ENCODE results near the gene JADE3. TPM values are rescaled to one million over a fixed set of nuclear protein-coding genes. Genes with fewer than 3 reads are reported as not detected.

Gene JADE3
- total RNA-seq, 4 donors from 2014 or later = 7.8 to 9.6 (median 8.5) TPM

GRCh38 chrX:46903458-46904242 is 8.6 kb upstream of the JADE3 start:
- H3K4me3 ChIP-seq = peak overlapping the region; percentile 50 to 63 (median 51)
- 19% methylated on average over 5 of the region's 14 CpGs for WGBS
- no peak for TF ChIP-seq EP300 (IDR thresholded peaks at IDR 0.05)
- peak in 1 of 2 donors; percentile 33 for TF ChIP-seq POLR2AphosphoS5 (IDR thresholded peaks at IDR 0.05)
- no peak for TF ChIP-seq POLR2A (IDR thresholded peaks at IDR 0.05; ENCODE audit: low read depth)
- peak; percentile 55 to 64 (median 58) for TF ChIP-seq CTCF (IDR thresholded peaks at IDR 0.05)
- peaks cover 0 to 4% (median 2%) of the 10 kb centered on the region in 4 donors for H3K4me1 ChIP-seq
- H3K27ac ChIP-seq (replicated peaks in 1 of 4) = peak overlapping the region in 2 of 4 donors; percentile 20 to 49
- no peaks in the 10 kb centered on the region for H3K36me3 ChIP-seq
- peak; percentile 91 for DNase-seq (ENCODE audit: extremely low spot score)
- intact Hi-C loops (cut with DNase I) = loop anchor here (2.0 to 10.0 kb wide), 2 partner anchors 69 to 127 kb away; partner anchors contain the start of gene RP2
- no peaks in the 10 kb centered on the region for H3K9me3 ChIP-seq
- H3K27me3 ChIP-seq = no peaks in the 10 kb centered on the region

- no peak overlapping the region for H3K27ac ChIP-seq (replicated peaks in 1 of 4)
- intact Hi-C loops (cut with DNase I) = loop anchor here (10.0 kb wide), 1 partner anchor 70 kb away; the partner anchor contains the start of gene RP2
- no peak for DNase-seq (ENCODE audit: extremely low spot score)
Observed at GRCh38 chrX:46904626-46905025, 7.6 kb upstream of the JADE3 start.

GRCh38 chrX:46910415-46910814 is 1.8 kb upstream of the JADE3 start:
- Histone ChIP-seq H3K9me3 (peaks cover 0 to 8% (median 0%) of the 10 kb centered on the region in 4 donors), H3K27me3 (no peaks in the 10 kb centered on the region), H3K4me1 (peaks cover 7 to 11% (median 9%) of the 10 kb centered on the region in 4 donors), H3K27ac (replicated peaks in 1 of 4) (no peak overlapping the region), H3K4me3 (no peak overlapping the region), H3K36me3 (no peaks in the 10 kb centered on the region)
- no peak for DNase-seq (ENCODE audit: extremely low spot score)
- intact Hi-C loops (cut with DNase I) = loop anchor here (5.0 kb wide), 1 partner anchor 67 kb away; no protein-coding TSS in a partner anchor
- 83% methylated on average over 3 of the region's 3 CpGs for WGBS
- TF ChIP-seq CTCF (IDR thresholded peaks at IDR 0.05) (no peak), EP300 (IDR thresholded peaks at IDR 0.05) (no peak), POLR2AphosphoS5 (IDR thresholded peaks at IDR 0.05) (no peak), POLR2A (IDR thresholded peaks at IDR 0.05; ENCODE audit: low read depth) (no peak)

More at GRCh38 chrX:46904626-46905025, 7.6 kb upstream of the JADE3 start:
- H3K4me3 ChIP-seq = no peak overlapping the region
- no peaks in the 10 kb centered on the region for H3K36me3 ChIP-seq
- H3K9me3 ChIP-seq = no peaks in the 10 kb centered on the region
- TF ChIP-seq EP300 (IDR thresholded peaks at IDR 0.05) = no peak
- no peak for TF ChIP-seq CTCF (IDR thresholded peaks at IDR 0.05)
- no peak for TF ChIP-seq POLR2A (IDR thresholded peaks at IDR 0.05; ENCODE audit: low read depth)
- no peak for TF ChIP-seq POLR2AphosphoS5 (IDR thresholded peaks at IDR 0.05)
- no peaks in the 10 kb centered on the region for H3K27me3 ChIP-seq
- peaks cover 0 to 4% (median 2%) of the 10 kb centered on the region in 4 donors for H3K4me1 ChIP-seq
- 57% methylated on average over 2 of the region's 2 CpGs for WGBS

- Histone ChIP-seq H3K36me3 (no peaks in the 10 kb centered on the region), H3K9me3 (peaks cover 0 to 8% (median 0%) of the 10 kb centered on the region in 4 donors), H3K4me1 (peaks cover 7 to 11% (median 9%) of the 10 kb centered on the region in 4 donors), H3K4me3 (peak overlapping the region; percentile 71 to 76 (median 71)), H3K27ac (replicated peaks in 1 of 4) (peak overlapping the region; percentile 73 to 84 (median 76)), H3K27me3 (no peaks in the 10 kb centered on the region)
- WGBS = 52% methylated on average over 44 of the region's 109 CpGs
- TF ChIP-seq EP300 (IDR thresholded peaks at IDR 0.05) (no peak), CTCF (IDR thresholded peaks at IDR 0.05) (peak; percentile 14 to 56 (median 36))
- intact Hi-C loops (cut with DNase I) = loop anchor here (5.0 kb wide), 1 partner anchor 64 kb away; no protein-coding TSS in a partner anchor
- no peak for DNase-seq (ENCODE audit: extremely low spot score)
Observed at GRCh38 chrX:46912603-46913491, 626 bp downstream of the JADE3 start.

All from esophagus muscularis mucosa (tissue), 4 donors.